Lung (tissue), 12 donors: ENCODE measurements around the gene LY6G6D. TPM values are rescaled to one million over a fixed set of nuclear protein-coding genes. Genes with fewer than 3 reads are reported as not detected.
A peak's percentile ranks its signal among the peaks of the same experiment; 100 is the strongest.

ENCODE experiments used
- ATAC-seq: fragments of 200-7000 bp; cut with Tn5 transposase; one replicate; pipeline ENCODE4 v1.9.1; 2020; ENCODE audit warnings: moderate number of reproducible peaks; ENCODE audit not compliant: insufficient read depth, low FRiP score
- DNase-seq, 3 donors: peaks; one replicate each; pipeline ENCODE4 v3.0.0-alpha.2; 2013 to 2017
- H3K27ac ChIP-seq, 2 donors: one replicate each; pipeline ENCODE4 v1.5.1; 2013; ENCODE audit warnings: mild to moderate bottlenecking in 2 of 2, moderate library complexity in 2 of 2, control low read depth in 1 of 2, inconsistent platforms in 1 of 2, low read depth in 1 of 2, low read length in 1 of 2
- H3K27me3 ChIP-seq, 3 donors: one replicate each; pipeline ENCODE4 v1.5.1; 2013; ENCODE audit warnings: low read length in 2 of 3; ENCODE audit not compliant: control insufficient read depth in 3 of 3, insufficient read depth in 3 of 3
- H3K36me3 ChIP-seq, 4 donors: one replicate each; pipeline ENCODE4 v1.5.1; 2013; ENCODE audit warnings: low read length in 4 of 4, mild to moderate bottlenecking in 1 of 4, moderate library complexity in 1 of 4; ENCODE audit not compliant: control insufficient read depth in 4 of 4, insufficient read depth in 4 of 4
- H3K4me1 ChIP-seq, 5 donors: one replicate each; pipeline ENCODE4 v1.5.1; 2013; ENCODE audit warnings: low read length in 5 of 5, mild to moderate bottlenecking in 2 of 5, moderate library complexity in 1 of 5; ENCODE audit not compliant: control insufficient read depth in 5 of 5, insufficient read depth in 5 of 5
- H3K4me3 ChIP-seq: one replicate; pipeline ENCODE4 v1.5.1; 2013; ENCODE audit warnings: mild to moderate bottlenecking, control low read depth, moderate library complexity
- H3K9ac ChIP-seq, 2 donors: one replicate each; pipeline ENCODE4 v1.5.1; 2013; ENCODE audit warnings: low read length in 2 of 2, control low read depth in 1 of 2; ENCODE audit not compliant: insufficient read depth in 1 of 2
- H3K9me3 ChIP-seq, 4 donors: one replicate each; pipeline ENCODE4 v1.5.1; 2013; ENCODE audit warnings: low read length in 3 of 4, mild to moderate bottlenecking in 1 of 4, moderate library complexity in 1 of 4; ENCODE audit not compliant: control insufficient read depth in 4 of 4, insufficient read depth in 3 of 4
- CTCF ChIP-seq: IDR thresholded peaks from 2 replicates; pipeline ENCODE4 v1.5.1; 2012; ENCODE audit warnings: mild to moderate bottlenecking; ENCODE audit errors: control extremely low read depth, extremely low read depth
- WGBS, 2 donors: extraction: QIAGEN DNeasy Blood & Tissue Kit; methylation state at CpG; one replicate each; pipeline ENCODE4 v1.1.7; 2013; 5-methylcytosine and 5-hydroxymethylcytosine counted together
- polyA plus RNA-seq, 2 donors: library from polyadenylated mRNA; stranded (reverse); fragments of 200-250 nt; gene quantifications; one replicate each; pipeline ENCODE4 v1.2.1, GENCODE V29; 2013
- total RNA-seq, 2 donors: library from RNA; depleted of rRNA in 1 of 2; stranded (reverse); fragments of >200 nt in 1 of 2; gene quantifications; one replicate each; pipeline ENCODE4 v1.2.1, GENCODE V29; 2014 to 2021
- donor health status: control.
- donor health status: control.
- donor health status: Bipolar disorder and iron deficiency.
- donor health status: healthy.
- donor health status: DM: yes; HTN: yes; CAD: no.

Gene LY6G6D
- total and polyA plus RNA-seq, 4 donors, result not detected

- Histone ChIP-seq H3K9me3 (no peaks in the 10 kb centered on the region), H3K27ac (peak overlapping the region in 1 of 2 donors; percentile 54), H3K9ac (no peak overlapping the region), H3K4me1 (peaks cover 0 to 6% (median 0%) of the 10 kb centered on the region in 5 donors), H3K36me3 (peaks cover 0 to 3% (median 0%) of the 10 kb centered on the region in 4 donors), H3K4me3 (no peak overlapping the region), H3K27me3 (no peaks in the 10 kb centered on the region)
- DNase-seq (peak; percentile 17 to 49 (median 44)), ATAC-seq (no peak)
- WGBS, 2 donors, result 30 to 48% methylated on average over 1 of the region's 1 CpG
- TF ChIP-seq CTCF, result no peak
Observed at GRCh38 chr6:31763619-31763940, 48.4 kb downstream of the LY6G6D start.

GRCh38 chr6:31764198-31764597 is 49.0 kb downstream of the LY6G6D start:
- H3K4me1 ChIP-seq, result peaks cover 0 to 6% (median 0%) of the 10 kb centered on the region in 5 donors
- H3K9me3 ChIP-seq, result no peaks in the 10 kb centered on the region
- H3K36me3 ChIP-seq, result peaks cover 0 to 3% (median 0%) of the 10 kb centered on the region in 4 donors
- DNase-seq, result no peak
- no peak overlapping the region for H3K4me3 ChIP-seq
- no peak for ATAC-seq
- WGBS, 2 donors, result 85 to 97% methylated on average over 4 of the region's 4 CpGs
- no peak overlapping the region for H3K27ac ChIP-seq
- no peak overlapping the region for H3K9ac ChIP-seq
- no peaks in the 10 kb centered on the region for H3K27me3 ChIP-seq
- no peak for TF ChIP-seq CTCF

GRCh38 chr6:31765559-31765909 is 50.4 kb downstream of the LY6G6D start:
- WGBS, 2 donors, result 84 to 88% methylated on average over 9 of the region's 9 CpGs
- ATAC-seq, result no peak
- Histone ChIP-seq H3K4me3 (no peak overlapping the region), H3K36me3 (no peaks in the 10 kb centered on the region), H3K9me3 (peaks cover 0 to 2% (median 0%) of the 10 kb centered on the region in 4 donors), H3K9ac (no peak overlapping the region), H3K4me1 (peaks cover 0 to 6% (median 0%) of the 10 kb centered on the region in 5 donors), H3K27ac (no peak overlapping the region), H3K27me3 (no peaks in the 10 kb centered on the region)
- no peak for DNase-seq
- no peak for TF ChIP-seq CTCF
